Adipocyte (in vitro differentiated cells): ENCODE measurements around the gene CST4.
"Not testable (repeated sequence)": the region's sequence is repeated elsewhere in the genome, so short reads cannot be mapped to it uniquely, and the experiment has no call there.

Experiments used
- DNase-seq: peaks from one replicate; pipeline ENCODE4 v3.0.0-alpha.2; 2015; ENCODE audit warnings: low read depth
- H3K27me3 ChIP-seq: replicated peaks from 2 replicates; pipeline ENCODE4 v1.7.0; 2013; ENCODE audit warnings: mild to moderate bottlenecking, low read length, moderate library complexity; ENCODE audit not compliant: control insufficient read depth, insufficient read depth
- H3K36me3 ChIP-seq: 2 replicates; pipeline ENCODE4 v1.7.0; 2013; ENCODE audit warnings: low read length, mild to moderate bottlenecking, moderate library complexity; ENCODE audit not compliant: control insufficient read depth, insufficient read depth, severe bottlenecking
- H3K4me1 ChIP-seq: 2 replicates; pipeline ENCODE4 v1.7.0; 2013; ENCODE audit warnings: mild to moderate bottlenecking, low read length, moderate library complexity; ENCODE audit not compliant: control insufficient read depth, insufficient read depth
- H3K4me3 ChIP-seq: 2 replicates; pipeline ENCODE4 v1.7.0; 2013; ENCODE audit warnings: mild to moderate bottlenecking, low read length, moderate library complexity
- H3K9ac ChIP-seq: 2 replicates; pipeline ENCODE4 v1.7.0; 2013; ENCODE audit warnings: mild to moderate bottlenecking, low read length, moderate library complexity
- H3K9me3 ChIP-seq: 2 replicates; pipeline ENCODE4 v1.7.0; 2013; ENCODE audit warnings: mild to moderate bottlenecking, low read length, moderate library complexity; ENCODE audit not compliant: control insufficient read depth

Gene CST4

DNA sequence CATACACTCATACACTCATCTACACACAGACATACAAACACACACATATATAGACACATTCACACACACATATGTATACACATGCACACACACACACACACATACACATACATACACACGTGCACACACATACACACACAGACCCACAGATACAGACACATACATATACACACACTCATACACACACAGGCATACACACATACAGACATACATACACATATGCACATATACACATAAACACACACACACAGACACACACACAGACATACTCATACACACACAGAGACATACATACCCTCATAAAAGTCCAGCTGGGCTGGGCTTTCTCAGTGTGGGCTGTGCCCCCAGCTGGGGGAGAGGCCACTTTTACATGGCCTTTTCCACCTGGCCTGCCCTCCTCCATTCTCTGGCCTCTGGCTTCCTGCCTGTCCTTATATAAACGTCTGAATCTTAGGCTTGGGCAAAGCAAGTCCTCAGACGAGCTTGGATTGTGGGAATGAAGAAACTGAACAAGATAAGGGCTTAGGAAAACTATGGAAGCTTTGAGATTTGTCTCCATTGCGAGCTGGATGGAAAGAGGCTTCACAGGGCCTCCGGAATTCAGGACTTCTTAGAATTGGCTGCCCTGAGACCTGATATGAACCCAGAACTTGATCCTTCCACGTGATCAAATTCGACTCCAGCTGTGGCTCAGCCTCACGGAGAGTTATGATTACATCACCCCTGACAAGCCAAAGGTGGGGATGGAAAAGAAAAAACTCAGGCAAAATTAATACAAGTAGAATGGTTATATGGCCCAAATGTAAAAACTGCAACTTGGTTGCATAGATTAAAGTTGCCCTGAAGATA, 28.6 kb downstream of the CST4 start:
- peak; percentile 68 for DNase-seq
- Histone ChIP-seq H3K27me3 (no peaks in the 10 kb centered on the region), H3K9me3 (no peaks in the 10 kb centered on the region), H3K4me1 (peaks cover 25% of the 10 kb centered on the region), H3K4me3 (peak overlapping the region; percentile 26), H3K9ac (peak overlapping the region; percentile 17), H3K36me3 (no peaks in the 10 kb centered on the region)

DNA sequence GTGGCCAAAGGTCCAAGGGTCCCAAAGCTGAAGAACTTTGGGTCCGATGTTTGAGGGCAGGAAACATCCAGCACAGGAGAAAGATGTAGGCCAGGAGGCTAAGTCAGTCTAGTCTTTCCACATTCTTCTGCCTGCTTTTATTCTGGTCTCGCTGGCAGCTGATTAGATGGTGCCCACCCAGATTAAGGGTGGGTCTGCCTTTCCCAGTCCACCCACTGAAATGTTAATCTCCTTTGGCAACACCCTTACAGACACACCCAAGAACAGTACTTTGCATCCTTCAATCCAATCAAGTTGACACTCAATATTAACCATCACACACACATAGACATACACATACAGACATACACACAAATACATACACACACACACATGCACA, 29.2 kb downstream of the CST4 start:
- not testable (repeated sequence) for H3K9me3 ChIP-seq, H3K27me3 ChIP-seq, H3K4me3 ChIP-seq, DNase-seq, H3K36me3 ChIP-seq, H3K9ac ChIP-seq
- H3K4me1 ChIP-seq: peaks cover 31% of the 10 kb centered on the region

DNA sequence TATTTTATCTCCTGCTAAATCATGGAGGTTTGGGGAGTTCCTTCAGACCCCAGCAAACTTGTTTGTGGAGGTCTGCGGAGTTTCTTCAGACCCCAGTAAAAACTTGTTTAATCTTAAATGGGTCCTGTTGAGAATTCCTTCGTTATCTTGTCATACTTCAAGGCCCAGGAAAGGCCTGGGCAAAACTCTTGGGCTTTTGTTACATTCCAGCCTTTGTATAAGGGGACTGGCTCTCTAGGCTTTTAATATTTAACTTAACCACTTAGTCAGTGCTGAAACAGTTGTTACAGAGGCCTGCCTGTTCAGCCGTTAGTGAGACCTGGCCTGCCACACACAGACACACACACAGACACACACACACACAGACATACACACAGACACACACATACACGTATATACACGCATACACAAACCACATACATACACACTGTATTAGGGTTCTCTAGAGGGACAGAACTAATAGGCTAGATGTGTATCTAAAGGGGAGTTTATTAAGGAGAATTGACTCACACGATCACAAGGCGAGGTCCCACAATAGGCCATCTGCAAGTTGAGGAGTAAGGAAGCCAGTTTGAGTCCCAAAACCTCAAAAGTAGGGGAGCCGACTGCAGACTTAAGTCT, 29.7 kb downstream of the CST4 start:
- H3K9me3 ChIP-seq: no peaks in the 10 kb centered on the region
- no peak for DNase-seq
- peaks cover 31% of the 10 kb centered on the region for H3K4me1 ChIP-seq
- H3K36me3 ChIP-seq: no peaks in the 10 kb centered on the region
- H3K4me3 ChIP-seq: no peak overlapping the region
- H3K9ac ChIP-seq: no peak overlapping the region
- H3K27me3 ChIP-seq: no peaks in the 10 kb centered on the region

DNA sequence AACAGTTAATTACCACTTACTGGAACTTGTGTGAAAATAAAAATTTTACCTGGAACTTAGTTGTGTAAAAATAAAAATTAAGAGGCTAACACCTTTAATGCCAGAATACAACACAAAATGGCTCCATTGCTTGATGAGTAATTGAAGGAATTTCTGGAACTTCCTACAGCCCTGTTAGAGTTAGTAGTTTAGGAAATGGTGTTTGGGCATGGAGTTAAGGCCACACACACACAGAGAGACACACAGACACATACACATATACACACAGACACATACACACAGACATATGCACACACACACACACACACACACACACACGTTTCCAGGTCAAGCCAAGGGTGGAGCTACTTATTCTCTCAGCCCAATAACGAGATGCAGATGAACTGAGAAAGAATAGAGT, 30.5 kb downstream of the CST4 start:
- H3K27me3 ChIP-seq: no peaks in the 10 kb centered on the region
- no peaks in the 10 kb centered on the region for H3K36me3 ChIP-seq
- no peaks in the 10 kb centered on the region for H3K9me3 ChIP-seq
- H3K4me3 ChIP-seq: no peak overlapping the region
- no peak for DNase-seq
- H3K4me1 ChIP-seq: peaks cover 31% of the 10 kb centered on the region
- H3K9ac ChIP-seq: no peak overlapping the region

DNA sequence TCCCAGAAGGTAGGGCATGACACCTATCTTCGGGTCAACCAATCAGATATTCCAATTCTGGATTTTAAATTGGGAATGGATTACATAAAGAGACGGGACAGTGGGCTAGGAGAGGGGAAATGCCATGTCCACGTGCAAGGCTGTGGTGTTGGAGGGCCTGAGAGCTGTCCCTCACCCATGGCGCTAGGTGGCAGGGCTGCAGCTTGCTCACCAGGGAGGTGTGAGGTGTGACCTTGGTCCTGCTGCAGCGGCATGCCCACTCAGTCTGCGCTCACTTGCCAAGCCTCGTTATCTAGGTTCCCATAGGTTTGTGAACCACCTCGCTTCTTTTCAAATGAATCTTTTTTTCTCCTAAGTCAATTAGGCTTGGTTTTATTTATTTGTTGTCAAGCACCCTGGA, 31.6 kb downstream of the CST4 start:
- Histone ChIP-seq H3K4me3 (no peak overlapping the region), H3K4me1 (peaks cover 31% of the 10 kb centered on the region), H3K9me3 (no peaks in the 10 kb centered on the region), H3K9ac (no peak overlapping the region), H3K27me3 (no peaks in the 10 kb centered on the region), H3K36me3 (no peaks in the 10 kb centered on the region)
- DNase-seq: no peak

DNA sequence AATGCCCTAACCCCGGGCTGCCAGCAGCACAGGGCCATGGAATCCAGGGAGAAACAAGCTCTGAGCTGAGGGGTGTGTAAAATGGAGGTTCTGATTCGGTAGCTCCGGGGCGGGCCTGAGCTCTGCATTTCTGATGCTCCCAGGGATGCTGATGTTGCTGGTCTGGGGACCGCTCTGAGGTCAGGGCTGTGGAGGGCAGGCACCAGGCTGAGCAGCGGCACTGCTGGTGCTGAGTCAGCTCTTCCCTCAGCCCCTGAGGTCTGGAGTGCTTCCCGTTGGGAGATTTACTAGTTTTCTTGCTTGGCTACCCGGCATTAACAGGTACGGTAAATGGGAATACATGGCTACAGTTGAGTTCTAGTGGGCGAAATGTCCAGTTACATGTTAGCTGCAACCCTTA, 32.5 kb downstream of the CST4 start:
- Histone ChIP-seq H3K9me3 (no peaks in the 10 kb centered on the region), H3K4me3 (no peak overlapping the region), H3K27me3 (no peaks in the 10 kb centered on the region), H3K9ac (no peak overlapping the region), H3K36me3 (no peaks in the 10 kb centered on the region), H3K4me1 (peaks cover 31% of the 10 kb centered on the region)
- no peak for DNase-seq

DNA sequence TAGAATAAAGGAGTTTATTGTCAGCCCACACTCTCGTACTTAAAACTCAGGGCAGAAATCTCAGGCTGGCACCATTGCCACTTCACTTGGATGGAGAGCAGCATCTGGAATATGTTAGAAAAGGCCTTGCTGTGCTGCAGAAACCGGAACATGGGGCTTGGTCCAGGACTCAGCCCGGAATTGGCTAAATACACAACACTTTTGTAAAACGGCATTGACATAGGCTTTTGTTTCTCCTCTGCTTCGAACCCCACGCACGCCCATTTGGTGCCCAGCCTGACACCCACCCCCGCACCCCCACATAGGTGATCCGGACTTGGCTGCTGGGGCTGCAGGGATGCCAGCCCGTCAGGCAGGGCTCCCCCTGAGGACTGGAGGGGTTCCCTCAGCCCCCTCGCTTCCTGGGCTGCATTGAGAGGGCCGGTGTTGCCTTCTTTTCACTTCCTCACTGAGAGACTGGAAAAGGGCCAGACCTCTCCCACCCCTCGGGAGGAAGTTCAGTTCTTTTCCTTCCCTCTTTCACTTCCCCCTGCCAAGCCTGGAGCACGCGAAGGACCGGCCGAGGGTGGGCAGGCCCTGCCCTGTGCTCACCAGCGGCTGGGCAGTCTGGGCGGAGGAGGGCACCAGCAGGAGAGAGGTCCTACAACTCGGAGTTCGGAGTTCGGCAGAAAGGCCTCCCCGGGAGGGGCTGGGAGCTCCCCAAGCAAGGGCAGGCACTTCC, 33.2 kb downstream of the CST4 start:
- peaks cover 28% of the 10 kb centered on the region for H3K4me1 ChIP-seq
- no peaks in the 10 kb centered on the region for H3K36me3 ChIP-seq
- no peaks in the 10 kb centered on the region for H3K9me3 ChIP-seq
- no peak overlapping the region for H3K4me3 ChIP-seq
- H3K27me3 ChIP-seq: no peaks in the 10 kb centered on the region
- peak overlapping the region; percentile 16 for H3K9ac ChIP-seq
- DNase-seq: peak; percentile 48

DNA sequence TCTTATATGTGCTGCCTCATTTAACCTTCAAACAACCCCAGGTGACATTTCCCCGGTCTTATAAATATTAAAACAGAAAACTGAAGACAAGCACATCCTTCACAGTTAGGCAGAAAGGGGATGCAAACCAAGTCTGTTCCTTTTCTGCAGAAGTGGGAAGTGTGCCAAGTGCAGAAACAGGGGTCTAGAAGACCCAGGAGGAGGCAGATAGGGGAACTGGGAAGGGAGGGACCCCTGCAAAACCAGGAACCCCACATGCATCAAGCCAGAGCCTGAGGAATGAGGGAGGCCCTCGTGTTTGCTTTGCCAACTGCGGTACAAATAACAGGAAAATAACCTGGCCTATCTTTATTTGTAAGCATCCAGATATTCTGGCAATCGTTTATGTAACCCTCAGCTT, 34.1 kb downstream of the CST4 start:
- H3K9me3 ChIP-seq: no peaks in the 10 kb centered on the region
- H3K36me3 ChIP-seq: no peaks in the 10 kb centered on the region
- H3K4me1 ChIP-seq: peaks cover 19% of the 10 kb centered on the region
- H3K4me3 ChIP-seq: no peak overlapping the region
- peak overlapping the region; percentile 5 for H3K9ac ChIP-seq
- no peak for DNase-seq
- H3K27me3 ChIP-seq: no peaks in the 10 kb centered on the region

DNA sequence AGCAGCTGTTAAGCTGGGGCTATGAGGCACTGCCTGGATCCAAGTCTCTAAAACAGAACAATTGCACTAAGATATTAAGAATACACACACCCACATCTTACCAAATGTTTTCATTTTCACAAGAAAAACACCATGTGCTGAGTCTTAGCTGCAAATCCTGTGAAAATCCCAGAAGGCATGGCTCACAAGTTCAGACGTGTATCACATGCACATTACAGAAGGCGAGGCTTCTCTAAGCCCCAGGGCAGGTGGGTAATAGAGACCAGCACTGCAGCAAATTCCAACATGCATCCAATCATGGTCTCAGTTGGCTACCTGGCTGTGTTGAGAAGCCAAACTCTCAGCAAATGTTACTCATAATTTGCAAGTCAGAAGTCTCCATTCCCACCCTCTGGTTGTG, 34.8 kb downstream of the CST4 start:
- no peaks in the 10 kb centered on the region for H3K36me3 ChIP-seq
- no peaks in the 10 kb centered on the region for H3K27me3 ChIP-seq
- peaks cover 19% of the 10 kb centered on the region for H3K4me1 ChIP-seq
- H3K4me3 ChIP-seq: no peak overlapping the region
- no peak for DNase-seq
- H3K9me3 ChIP-seq: no peaks in the 10 kb centered on the region
- H3K9ac ChIP-seq: no peak overlapping the region

DNA sequence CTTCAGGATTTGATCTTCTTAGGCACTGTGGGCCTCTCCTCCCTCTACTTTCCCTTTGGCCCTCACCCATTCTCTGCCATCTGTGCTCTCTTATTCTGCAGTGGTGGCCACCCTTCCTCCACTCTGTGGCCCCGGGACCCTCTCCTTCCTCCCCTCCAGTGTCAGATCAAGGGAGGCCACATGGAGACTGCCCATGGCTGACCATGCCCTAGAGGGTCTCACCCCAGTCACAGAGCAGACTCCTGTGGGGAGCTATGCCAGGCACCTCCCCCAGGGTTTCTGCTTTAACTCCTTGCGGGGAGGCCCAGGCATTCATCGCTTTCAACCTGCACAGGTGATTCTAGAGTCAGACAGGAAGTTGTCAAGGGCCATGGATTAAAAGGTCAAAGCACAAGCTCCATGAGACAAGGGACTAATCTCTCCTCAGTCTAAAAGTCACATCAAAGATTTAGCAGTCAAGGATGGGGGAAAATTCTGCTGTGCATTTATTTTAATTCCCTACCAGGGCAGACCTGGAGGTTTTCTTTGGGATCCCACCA, 35.4 kb downstream of the CST4 start:
- no peak for DNase-seq
- Histone ChIP-seq H3K36me3 (no peaks in the 10 kb centered on the region), H3K27me3 (no peaks in the 10 kb centered on the region), H3K4me3 (no peak overlapping the region), H3K4me1 (peaks cover 19% of the 10 kb centered on the region), H3K9ac (no peak overlapping the region), H3K9me3 (no peaks in the 10 kb centered on the region)

DNA sequence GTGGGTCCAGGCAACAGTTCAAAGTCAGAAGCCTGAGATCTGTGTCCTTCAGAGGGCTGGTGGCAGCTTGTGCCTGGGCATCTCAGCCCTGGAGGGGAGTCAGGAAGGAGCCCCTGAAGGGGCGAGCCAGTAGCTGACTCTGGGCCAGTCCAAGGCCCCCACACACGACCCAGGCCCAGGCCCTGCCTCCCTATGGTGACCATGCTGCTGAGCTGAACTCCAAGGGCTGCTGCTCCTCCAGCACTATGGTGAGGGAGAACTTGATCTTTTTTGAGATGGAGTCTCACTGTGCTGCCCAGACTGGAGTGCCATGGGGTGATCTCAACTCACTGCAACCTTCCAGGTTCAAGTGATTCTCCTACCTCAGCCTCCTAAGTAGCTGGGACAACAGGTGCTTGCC, 35.9 kb downstream of the CST4 start:
- H3K4me1 ChIP-seq: peaks cover 19% of the 10 kb centered on the region
- no peaks in the 10 kb centered on the region for H3K36me3 ChIP-seq
- no peaks in the 10 kb centered on the region for H3K27me3 ChIP-seq
- no peak for DNase-seq
- H3K9ac ChIP-seq: no peak overlapping the region
- H3K4me3 ChIP-seq: no peak overlapping the region
- no peaks in the 10 kb centered on the region for H3K9me3 ChIP-seq
